GM10266 (cell line): ENCODE measurements around the gene SREBF1.
A peak's percentile ranks its signal among the peaks of the same experiment; 100 is the strongest.

Source experiments
- DNase-seq: peaks from one replicate; pipeline ENCODE4 v3.0.0; 2012; ENCODE audit errors: extremely low spot score
- TF ChIP-seq, protein P1 (sequence below): IDR thresholded peaks from 2 replicates; pipeline ENCODE4 v1.5.1; 2012; ENCODE audit warnings: mild to moderate bottlenecking, low read depth; ENCODE audit not compliant: control insufficient read depth, insufficient read depth; ENCODE audit errors: missing control alignments

The SREBF1 gene

DNA sequence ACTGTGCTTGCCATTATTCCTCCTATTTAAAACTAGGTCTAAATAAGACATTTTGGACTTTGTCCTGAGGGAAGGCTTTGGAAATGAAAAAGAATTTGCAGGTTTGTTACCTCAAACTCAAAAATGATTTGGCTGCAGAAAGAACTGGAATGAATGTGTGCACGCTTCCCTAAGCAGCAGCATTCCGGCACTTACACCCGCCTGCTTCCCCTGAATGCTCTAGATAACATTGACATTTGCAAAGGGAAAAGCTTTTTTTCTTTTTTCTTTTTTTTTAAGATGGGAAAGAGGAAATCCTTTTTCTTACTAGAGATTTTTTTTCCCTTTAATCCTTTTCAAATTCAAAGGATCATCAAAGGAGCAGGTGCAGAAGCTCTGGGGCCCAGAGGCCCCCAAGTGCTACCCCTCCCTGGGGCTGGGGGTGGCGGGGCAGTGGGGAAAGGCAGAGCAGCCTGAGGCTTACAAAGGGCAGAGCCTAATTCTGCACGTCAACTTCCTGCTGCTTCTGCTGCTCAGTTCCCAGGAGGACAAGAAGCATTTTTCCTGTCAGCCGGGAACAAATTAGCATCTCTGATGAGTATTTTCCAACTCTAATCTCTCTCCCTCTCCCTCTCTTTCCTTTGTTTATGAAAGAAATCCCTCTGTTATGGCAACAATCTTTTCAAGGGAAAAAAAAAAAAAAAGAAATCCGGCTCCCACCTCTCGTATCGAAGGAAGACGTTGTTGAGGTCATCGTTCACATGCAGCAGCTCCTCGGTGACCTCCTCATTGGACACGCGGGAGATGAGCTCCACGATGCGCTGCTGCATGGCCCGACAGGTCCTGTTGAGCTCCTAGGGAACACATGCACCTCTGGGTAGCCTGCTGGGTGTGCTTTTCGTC is 32.1 kb upstream of the SREBF1 start:
- TF ChIP-seq, protein P1, sequence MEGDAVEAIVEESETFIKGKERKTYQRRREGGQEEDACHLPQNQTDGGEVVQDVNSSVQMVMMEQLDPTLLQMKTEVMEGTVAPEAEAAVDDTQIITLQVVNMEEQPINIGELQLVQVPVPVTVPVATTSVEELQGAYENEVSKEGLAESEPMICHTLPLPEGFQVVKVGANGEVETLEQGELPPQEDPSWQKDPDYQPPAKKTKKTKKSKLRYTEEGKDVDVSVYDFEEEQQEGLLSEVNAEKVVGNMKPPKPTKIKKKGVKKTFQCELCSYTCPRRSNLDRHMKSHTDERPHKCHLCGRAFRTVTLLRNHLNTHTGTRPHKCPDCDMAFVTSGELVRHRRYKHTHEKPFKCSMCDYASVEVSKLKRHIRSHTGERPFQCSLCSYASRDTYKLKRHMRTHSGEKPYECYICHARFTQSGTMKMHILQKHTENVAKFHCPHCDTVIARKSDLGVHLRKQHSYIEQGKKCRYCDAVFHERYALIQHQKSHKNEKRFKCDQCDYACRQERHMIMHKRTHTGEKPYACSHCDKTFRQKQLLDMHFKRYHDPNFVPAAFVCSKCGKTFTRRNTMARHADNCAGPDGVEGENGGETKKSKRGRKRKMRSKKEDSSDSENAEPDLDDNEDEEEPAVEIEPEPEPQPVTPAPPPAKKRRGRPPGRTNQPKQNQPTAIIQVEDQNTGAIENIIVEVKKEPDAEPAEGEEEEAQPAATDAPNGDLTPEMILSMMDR = no peak
- no peak for DNase-seq

DNA sequence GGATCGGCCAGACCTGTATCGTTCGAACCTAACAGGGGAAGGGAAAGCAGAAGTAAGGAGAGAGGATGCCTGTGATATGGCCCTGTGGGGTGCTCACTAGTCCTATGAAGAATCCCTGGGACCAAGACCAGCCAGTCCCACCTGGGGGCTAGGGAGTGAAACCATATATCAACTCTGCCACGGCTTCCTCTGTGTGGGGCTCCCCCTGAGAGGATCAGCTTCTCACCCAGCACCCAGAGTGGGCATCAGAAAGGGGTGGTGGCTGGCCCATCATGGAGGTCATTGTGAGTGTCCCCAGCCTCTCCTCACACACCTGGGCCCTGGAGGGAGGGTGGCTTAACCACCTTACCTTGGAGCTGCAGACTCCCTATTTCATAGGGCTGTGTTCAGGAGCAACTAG is 30.1 kb upstream of the SREBF1 start:
- TF ChIP-seq, protein P1 = no peak
- DNase-seq = no peak

DNA sequence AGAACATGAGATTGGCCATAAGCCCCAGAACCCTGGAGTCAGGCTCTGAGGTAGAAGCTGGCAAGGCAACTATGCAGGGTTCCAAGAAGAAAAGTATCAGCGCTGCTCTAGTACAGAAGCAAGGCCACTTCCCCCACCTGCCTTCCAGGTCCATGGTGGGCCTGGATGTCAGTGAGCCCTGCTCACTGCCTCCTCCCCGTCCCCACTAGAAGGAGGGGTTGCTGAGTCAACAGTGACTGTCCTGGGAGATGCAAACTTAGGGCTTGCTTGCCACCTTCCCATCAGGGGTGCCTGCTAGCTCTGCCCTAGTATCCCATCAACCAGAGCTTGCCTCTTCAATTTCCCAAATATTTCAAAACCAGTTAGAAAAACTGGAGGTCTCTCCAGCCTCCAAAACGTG is 29.6 kb upstream of the SREBF1 start:
- TF ChIP-seq, protein P1 = no peak
- DNase-seq = no peak

GRCh38 chr17:17865035-17865434 is 28.2 kb upstream of the SREBF1 start:
- TF ChIP-seq, protein P1 = no peak
- no peak for DNase-seq

GRCh38 chr17:17860766-17861107 is 24.0 kb upstream of the SREBF1 start:
- TF ChIP-seq, protein P1 = no peak
- no peak for DNase-seq

- TF ChIP-seq, protein P1 = peak; percentile 97
Observed at GRCh38 chr17:17859909-17860765, 23.4 kb upstream of the SREBF1 start.

More at GRCh38 chr17:17859909-17860765, 23.4 kb upstream of the SREBF1 start:
- peak; percentile 72 for DNase-seq
